Measurements from ENCODE around the gene WDR37.

WDR37 gene

DNA sequence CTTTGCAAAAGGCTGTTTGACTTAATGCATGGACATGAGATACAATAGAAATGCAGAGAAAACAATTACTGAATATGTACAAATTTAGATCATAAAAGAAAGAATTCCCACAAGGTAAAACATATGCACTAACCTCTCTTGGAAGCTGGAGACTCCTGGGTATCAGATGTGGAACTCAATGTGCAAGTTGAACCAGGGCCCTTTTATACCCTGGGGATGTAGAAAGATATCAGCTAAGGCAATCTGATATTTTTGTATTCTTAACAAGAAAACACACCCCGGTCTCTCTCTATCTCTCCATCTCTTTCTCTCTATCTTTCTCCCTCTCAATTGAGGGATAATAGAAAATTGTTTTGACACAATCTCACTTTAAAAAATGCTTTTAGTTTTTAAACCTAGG, 30.5 kb upstream of the WDR37 start, which contains the start of gene IDI2:
TSS of gene IDI2 (minus strand) at position 177 of the 400 bp plus-strand sequence. CDS start 1,136 bp downstream, outside the sequence.
- no peak for TF ChIP-seq EP300 (IDR thresholded peaks at IDR 0.05; ENCODE audit: borderline replicate concordance)

DNA sequence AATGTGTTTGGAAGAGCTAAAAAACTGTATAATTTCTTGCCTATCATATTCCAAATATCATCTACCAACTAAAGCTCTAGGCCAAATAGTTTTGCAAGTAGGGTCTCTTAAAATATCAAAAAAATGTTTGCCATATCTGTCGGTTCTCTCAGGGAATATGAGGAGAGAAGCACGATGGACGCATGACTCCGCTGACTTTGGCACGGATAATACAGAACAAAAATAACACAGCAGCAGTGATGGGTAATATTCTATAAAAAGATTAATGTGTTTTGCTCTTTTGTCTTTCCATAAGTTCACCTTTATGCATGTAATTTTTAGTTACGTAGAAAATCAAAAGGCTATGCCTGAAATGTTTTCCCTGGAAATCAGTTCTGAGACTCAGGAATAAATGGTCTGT, 29.6 kb upstream of the WDR37 start:
- TF ChIP-seq, protein P1, sequence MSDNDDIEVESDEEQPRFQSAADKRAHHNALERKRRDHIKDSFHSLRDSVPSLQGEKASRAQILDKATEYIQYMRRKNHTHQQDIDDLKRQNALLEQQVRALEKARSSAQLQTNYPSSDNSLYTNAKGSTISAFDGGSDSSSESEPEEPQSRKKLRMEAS (IDR thresholded peaks at IDR 0.05), result no peak
- no peak for TF ChIP-seq TAF1 (IDR thresholded peaks at IDR 0.05; ENCODE audit: low read depth)
- TF ChIP-seq, protein P2, sequence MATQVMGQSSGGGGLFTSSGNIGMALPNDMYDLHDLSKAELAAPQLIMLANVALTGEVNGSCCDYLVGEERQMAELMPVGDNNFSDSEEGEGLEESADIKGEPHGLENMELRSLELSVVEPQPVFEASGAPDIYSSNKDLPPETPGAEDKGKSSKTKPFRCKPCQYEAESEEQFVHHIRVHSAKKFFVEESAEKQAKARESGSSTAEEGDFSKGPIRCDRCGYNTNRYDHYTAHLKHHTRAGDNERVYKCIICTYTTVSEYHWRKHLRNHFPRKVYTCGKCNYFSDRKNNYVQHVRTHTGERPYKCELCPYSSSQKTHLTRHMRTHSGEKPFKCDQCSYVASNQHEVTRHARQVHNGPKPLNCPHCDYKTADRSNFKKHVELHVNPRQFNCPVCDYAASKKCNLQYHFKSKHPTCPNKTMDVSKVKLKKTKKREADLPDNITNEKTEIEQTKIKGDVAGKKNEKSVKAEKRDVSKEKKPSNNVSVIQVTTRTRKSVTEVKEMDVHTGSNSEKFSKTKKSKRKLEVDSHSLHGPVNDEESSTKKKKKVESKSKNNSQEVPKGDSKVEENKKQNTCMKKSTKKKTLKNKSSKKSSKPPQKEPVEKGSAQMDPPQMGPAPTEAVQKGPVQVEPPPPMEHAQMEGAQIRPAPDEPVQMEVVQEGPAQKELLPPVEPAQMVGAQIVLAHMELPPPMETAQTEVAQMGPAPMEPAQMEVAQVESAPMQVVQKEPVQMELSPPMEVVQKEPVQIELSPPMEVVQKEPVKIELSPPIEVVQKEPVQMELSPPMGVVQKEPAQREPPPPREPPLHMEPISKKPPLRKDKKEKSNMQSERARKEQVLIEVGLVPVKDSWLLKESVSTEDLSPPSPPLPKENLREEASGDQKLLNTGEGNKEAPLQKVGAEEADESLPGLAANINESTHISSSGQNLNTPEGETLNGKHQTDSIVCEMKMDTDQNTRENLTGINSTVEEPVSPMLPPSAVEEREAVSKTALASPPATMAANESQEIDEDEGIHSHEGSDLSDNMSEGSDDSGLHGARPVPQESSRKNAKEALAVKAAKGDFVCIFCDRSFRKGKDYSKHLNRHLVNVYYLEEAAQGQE (IDR thresholded peaks at IDR 0.05; ENCODE audit: low read depth), result no peak
- no peak for TF ChIP-seq YY1 (IDR thresholded peaks at IDR 0.05; ENCODE audit: low read depth)
- TF ChIP-seq ZBTB7A (IDR thresholded peaks at IDR 0.05; ENCODE audit: low read depth), result no peak
- TF ChIP-seq RAD21 (IDR thresholded peaks at IDR 0.05; ENCODE audit: low read depth), result no peak
- TF ChIP-seq TCF12 (IDR thresholded peaks at IDR 0.05; ENCODE audit: low read depth), result no peak
- TF ChIP-seq, protein P3, sequence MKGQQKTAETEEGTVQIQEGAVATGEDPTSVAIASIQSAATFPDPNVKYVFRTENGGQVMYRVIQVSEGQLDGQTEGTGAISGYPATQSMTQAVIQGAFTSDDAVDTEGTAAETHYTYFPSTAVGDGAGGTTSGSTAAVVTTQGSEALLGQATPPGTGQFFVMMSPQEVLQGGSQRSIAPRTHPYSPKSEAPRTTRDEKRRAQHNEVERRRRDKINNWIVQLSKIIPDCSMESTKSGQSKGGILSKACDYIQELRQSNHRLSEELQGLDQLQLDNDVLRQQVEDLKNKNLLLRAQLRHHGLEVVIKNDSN (IDR thresholded peaks at IDR 0.05), result no peak
- TF ChIP-seq FOXM1 (IDR thresholded peaks at IDR 0.05; ENCODE audit: borderline replicate concordance, low read depth), result no peak
- TF ChIP-seq EGR1 (IDR thresholded peaks at IDR 0.05), result no peak
- TF ChIP-seq TEAD4 (IDR thresholded peaks at IDR 0.05), result no peak
- TF ChIP-seq EP300 (IDR thresholded peaks at IDR 0.05; ENCODE audit: borderline replicate concordance), result no peak
- no peak for TF ChIP-seq CREB1 (IDR thresholded peaks at IDR 0.05; ENCODE audit: low read depth)
- no peak for TF ChIP-seq CEBPB (IDR thresholded peaks at IDR 0.05)
- no peak for TF ChIP-seq NFIC (IDR thresholded peaks at IDR 0.05)

DNA sequence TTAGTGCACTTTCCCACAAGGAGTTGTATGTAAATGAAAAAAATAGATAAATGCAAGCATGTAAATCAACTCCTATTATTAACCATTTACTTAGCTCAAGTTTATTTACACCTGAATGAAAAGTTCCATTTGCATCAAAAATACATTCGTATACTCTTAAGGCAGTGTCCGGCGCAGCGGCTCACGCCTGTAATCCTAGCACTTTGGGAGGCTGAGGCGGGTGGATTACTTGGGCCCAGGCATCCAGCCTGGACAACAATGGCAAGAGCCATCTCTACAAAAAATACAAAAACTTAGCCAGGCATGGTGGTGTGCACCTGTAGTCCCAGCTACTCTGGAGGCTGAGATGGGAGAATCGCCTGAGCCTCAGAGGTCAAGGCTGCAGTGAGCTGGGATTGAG, 26.3 kb upstream of the WDR37 start:
- no peak for TF ChIP-seq CEBPB (IDR thresholded peaks at IDR 0.05)
- TF ChIP-seq CREB1 (IDR thresholded peaks at IDR 0.05; ENCODE audit: low read depth), result no peak
- TF ChIP-seq TCF12 (IDR thresholded peaks at IDR 0.05; ENCODE audit: low read depth), result no peak
- no peak for TF ChIP-seq NFIC (IDR thresholded peaks at IDR 0.05)
- TF ChIP-seq, protein P2 (IDR thresholded peaks at IDR 0.05; ENCODE audit: low read depth), result no peak
- TF ChIP-seq YY1 (IDR thresholded peaks at IDR 0.05; ENCODE audit: low read depth), result no peak
- TF ChIP-seq TAF1 (IDR thresholded peaks at IDR 0.05; ENCODE audit: low read depth), result no peak
- no peak for TF ChIP-seq RAD21 (IDR thresholded peaks at IDR 0.05; ENCODE audit: low read depth)
- no peak for TF ChIP-seq TEAD4 (IDR thresholded peaks at IDR 0.05)
- no peak for TF ChIP-seq EP300 (IDR thresholded peaks at IDR 0.05; ENCODE audit: borderline replicate concordance)
- TF ChIP-seq, protein P3 (IDR thresholded peaks at IDR 0.05), result no peak

DNA sequence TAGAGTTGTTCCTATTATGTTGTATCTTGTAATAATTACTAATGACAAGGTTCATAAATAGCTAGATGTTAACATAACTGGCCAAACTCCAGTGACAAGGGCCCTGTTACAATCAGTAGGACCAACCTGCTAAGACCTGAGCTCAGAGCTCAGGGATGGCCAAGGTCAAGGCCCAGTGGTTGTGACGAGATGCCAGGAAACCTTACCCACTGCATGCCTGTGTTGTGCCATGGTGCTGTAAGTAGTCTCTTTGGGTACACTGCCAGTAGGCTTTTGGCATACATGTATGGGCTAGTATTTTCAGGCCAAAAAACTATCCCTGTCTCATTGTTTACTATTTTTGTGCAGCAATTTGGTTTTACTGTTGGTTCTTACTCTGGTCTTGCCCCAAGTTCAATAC, 22.6 kb upstream of the WDR37 start:
- TF ChIP-seq RAD21 (IDR thresholded peaks at IDR 0.05; ENCODE audit: low read depth) (no peak), TCF12 (IDR thresholded peaks at IDR 0.05; ENCODE audit: low read depth) (no peak)
- TF ChIP-seq, protein P2 (IDR thresholded peaks at IDR 0.05; ENCODE audit: low read depth), result no peak

DNA sequence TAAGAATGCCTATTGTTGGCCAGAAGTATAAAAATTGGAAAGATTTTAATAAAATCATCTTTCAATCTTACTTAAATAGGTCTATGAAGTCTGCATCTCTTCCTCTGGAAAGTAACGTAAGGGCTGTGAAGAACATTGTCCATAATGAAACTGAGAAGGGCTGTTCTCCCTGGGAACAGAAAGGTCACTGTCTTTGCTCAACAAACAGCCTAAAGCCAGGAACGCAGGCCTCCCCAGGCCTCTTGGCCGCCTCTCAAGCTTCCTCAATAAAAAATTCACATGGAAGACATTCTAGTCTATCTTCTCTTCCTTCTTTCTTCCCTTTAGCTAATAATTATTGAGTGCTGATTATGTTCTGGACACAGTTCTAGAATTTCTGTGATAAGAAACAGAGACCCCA, 21.4 kb upstream of the WDR37 start:
- no peak for TF ChIP-seq FOXM1 (IDR thresholded peaks at IDR 0.05; ENCODE audit: borderline replicate concordance, low read depth)
- TF ChIP-seq EGR1 (IDR thresholded peaks at IDR 0.05), result no peak
- TF ChIP-seq, protein P3 (IDR thresholded peaks at IDR 0.05), result no peak

Data from Ishikawa (cell line).